Fibroblast of mammary gland (primary cell): ENCODE data around the gene EYA4.
A peak's percentile ranks its signal among the peaks of the same experiment; 100 is the strongest.

ENCODE experiments used
- DNase-seq: peaks from one replicate; pipeline ENCODE4 v3.0.0-alpha.2; 2010; ENCODE audit warnings: low read depth
- H3K4me3 ChIP-seq: 2 replicates; pipeline ENCODE4 v1.5.1; 2011; ENCODE audit warnings: low read depth, mild to moderate bottlenecking, low read length, moderate library complexity; ENCODE audit not compliant: control insufficient read depth
- CTCF ChIP-seq: conservative IDR thresholded peaks from 2 replicates; pipeline ENCODE4 v1.5.1; 2011; ENCODE audit warnings: low read depth, low read length, inconsistent platforms; ENCODE audit not compliant: control insufficient read depth, insufficient read depth

EYA4 gene

GRCh38 chr6:133301835-133302234 lies 60.7 kb downstream of the EYA4 start:
- no peak for TF ChIP-seq CTCF
- no peak for DNase-seq
- H3K4me3 ChIP-seq: no peak overlapping the region

GRCh38 chr6:133306931-133307330 lies 65.8 kb downstream of the EYA4 start:
- TF ChIP-seq CTCF: no peak
- no peak overlapping the region for H3K4me3 ChIP-seq
- DNase-seq: no peak

- DNase-seq: peak; percentile 12
- H3K4me3 ChIP-seq: no peak overlapping the region
- TF ChIP-seq CTCF: no peak
Observed at GRCh38 chr6:133309579-133309978, 68.4 kb downstream of the EYA4 start.

- no peak overlapping the region for H3K4me3 ChIP-seq
- DNase-seq: no peak
- no peak for TF ChIP-seq CTCF
Observed at GRCh38 chr6:133312006-133312405, 70.8 kb downstream of the EYA4 start.

- TF ChIP-seq CTCF: no peak
- H3K4me3 ChIP-seq: no peak overlapping the region
- no peak for DNase-seq
Observed at GRCh38 chr6:133313068-133313467, 71.9 kb downstream of the EYA4 start.

- DNase-seq: no peak
- H3K4me3 ChIP-seq: no peak overlapping the region
- TF ChIP-seq CTCF: no peak
Observed at GRCh38 chr6:133314947-133315346, 73.8 kb downstream of the EYA4 start.

GRCh38 chr6:133315811-133316210 lies 74.7 kb downstream of the EYA4 start:
- DNase-seq: no peak
- no peak for TF ChIP-seq CTCF
- H3K4me3 ChIP-seq: no peak overlapping the region
